SK-N-SH (cell line): ENCODE data around the gene CYB561A3.

Experiments used
- CHD2 ChIP-seq: fragments of 150-350 bp; IDR thresholded peaks from 2 replicates; pipeline ENCODE4 v1.6.1; 2018; ENCODE audit warnings: low read length; ENCODE audit not compliant: partially characterized antibody
- FOSL2 ChIP-seq: IDR thresholded peaks from 2 replicates; pipeline ENCODE4 v1.4.0; 2012; ENCODE audit warnings: low read depth, mild to moderate bottlenecking, moderate library complexity, borderline replicate concordance
- JUND ChIP-seq: IDR thresholded peaks from 2 replicates; pipeline ENCODE4 v1.4.0; 2012
- NFIC ChIP-seq: IDR thresholded peaks from 2 replicates; pipeline ENCODE4 v1.4.0; 2012; ENCODE audit warnings: borderline replicate concordance
- RAD21 ChIP-seq: IDR thresholded peaks from 2 replicates; pipeline ENCODE4 v1.6.1; 2012; ENCODE audit warnings: mild to moderate bottlenecking, low read length
- TAF1 ChIP-seq: IDR thresholded peaks from 2 replicates; pipeline ENCODE4 v1.6.1; 2012; ENCODE audit warnings: low read depth, mild to moderate bottlenecking, low read length, moderate library complexity, borderline replicate concordance
- TF ChIP-seq, protein P1 (sequence below): fragments of 200-600 bp; sonication (generic); IDR thresholded peaks from 2 replicates; pipeline ENCODE4 v1.6.1; 2017; ENCODE audit warnings: antibody characterized with exemption, mild to moderate bottlenecking, moderate library complexity

DNA sequence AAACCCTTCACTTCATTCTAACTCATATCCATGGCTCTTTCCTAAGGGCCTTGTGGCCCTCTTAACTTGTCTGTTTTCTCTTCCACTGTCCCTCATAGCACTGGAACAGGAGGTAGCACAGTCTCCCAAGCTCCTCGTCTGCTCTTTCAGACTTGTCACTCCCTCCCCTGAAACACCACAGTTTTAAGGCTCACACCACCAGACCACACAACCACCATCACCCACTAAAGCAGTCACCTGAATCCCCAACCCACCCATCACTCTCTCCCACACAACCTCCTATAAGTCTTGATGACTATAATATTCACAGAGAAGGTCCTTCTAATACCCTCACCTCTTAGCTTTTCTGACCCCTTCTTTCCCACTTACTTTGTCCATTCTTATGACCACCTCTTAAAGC is 55.5 kb downstream of the CYB561A3 start:
- TF ChIP-seq RAD21 (no peak), CHD2 (no peak), TAF1 (no peak), JUND (no peak), FOSL2 (no peak), NFIC (no peak)
- TF ChIP-seq, protein P1, sequence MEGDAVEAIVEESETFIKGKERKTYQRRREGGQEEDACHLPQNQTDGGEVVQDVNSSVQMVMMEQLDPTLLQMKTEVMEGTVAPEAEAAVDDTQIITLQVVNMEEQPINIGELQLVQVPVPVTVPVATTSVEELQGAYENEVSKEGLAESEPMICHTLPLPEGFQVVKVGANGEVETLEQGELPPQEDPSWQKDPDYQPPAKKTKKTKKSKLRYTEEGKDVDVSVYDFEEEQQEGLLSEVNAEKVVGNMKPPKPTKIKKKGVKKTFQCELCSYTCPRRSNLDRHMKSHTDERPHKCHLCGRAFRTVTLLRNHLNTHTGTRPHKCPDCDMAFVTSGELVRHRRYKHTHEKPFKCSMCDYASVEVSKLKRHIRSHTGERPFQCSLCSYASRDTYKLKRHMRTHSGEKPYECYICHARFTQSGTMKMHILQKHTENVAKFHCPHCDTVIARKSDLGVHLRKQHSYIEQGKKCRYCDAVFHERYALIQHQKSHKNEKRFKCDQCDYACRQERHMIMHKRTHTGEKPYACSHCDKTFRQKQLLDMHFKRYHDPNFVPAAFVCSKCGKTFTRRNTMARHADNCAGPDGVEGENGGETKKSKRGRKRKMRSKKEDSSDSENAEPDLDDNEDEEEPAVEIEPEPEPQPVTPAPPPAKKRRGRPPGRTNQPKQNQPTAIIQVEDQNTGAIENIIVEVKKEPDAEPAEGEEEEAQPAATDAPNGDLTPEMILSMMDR = no peak
